Activated T-helper 1 cell treated with Interleukin-2 at 50 U/mL for 16 hours (primary cell): ENCODE measurements around the gene RNASE4.

ENCODE experiments used
- DNase-seq: peaks from one replicate; pipeline ENCODE4 v3.0.0-alpha.2; 2020; ENCODE audit warnings: low read depth

RNASE4 gene

GRCh38 chr14:20745571-20746358, 61.4 kb downstream of the RNASE4 start, which contains the start of gene EDDM3A:
EDDM3A (plus strand) TSS chr14:20745887; CDS start chr14:20747581, 1,694 bp downstream.
- no peak for DNase-seq

GRCh38 chr14:20746566-20746965, 62.2 kb downstream of the RNASE4 start:
- DNase-seq = no peak

GRCh38 chr14:20748439-20748838, 64.1 kb downstream of the RNASE4 start:
- DNase-seq = no peak

- no peak for DNase-seq
Observed at GRCh38 chr14:20750194-20750593, 65.8 kb downstream of the RNASE4 start.
